Measurements from ENCODE around the gene UBE2D1.
"Not testable (repeated sequence)": the region's sequence is repeated elsewhere in the genome, so short reads cannot be mapped to it uniquely, and the experiment has no call there.

The UBE2D1 gene

DNA sequence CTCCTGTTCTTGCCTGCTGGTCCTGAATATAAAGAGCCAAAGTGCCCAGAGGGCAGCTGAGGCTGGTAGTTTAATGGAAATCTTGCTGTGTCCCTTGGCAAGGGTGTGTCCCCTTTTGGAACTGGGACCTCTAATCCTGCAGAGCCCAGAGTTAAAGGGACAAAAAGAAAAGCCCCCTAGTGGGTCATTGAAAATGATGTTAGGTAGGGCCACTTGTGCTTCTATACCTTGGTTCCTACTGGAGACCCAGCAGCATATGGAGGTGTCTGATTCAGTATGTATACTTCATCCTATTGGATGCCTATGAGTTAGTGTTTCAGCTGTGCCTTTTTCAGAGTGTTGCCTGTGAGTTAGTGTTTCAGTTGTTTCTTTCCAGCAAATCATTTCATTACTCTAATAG is 81.0 kb downstream of the UBE2D1 start:
- no peak overlapping the region for H3K4me3 ChIP-seq (ENCODE audit: low read depth, low read length)

DNA sequence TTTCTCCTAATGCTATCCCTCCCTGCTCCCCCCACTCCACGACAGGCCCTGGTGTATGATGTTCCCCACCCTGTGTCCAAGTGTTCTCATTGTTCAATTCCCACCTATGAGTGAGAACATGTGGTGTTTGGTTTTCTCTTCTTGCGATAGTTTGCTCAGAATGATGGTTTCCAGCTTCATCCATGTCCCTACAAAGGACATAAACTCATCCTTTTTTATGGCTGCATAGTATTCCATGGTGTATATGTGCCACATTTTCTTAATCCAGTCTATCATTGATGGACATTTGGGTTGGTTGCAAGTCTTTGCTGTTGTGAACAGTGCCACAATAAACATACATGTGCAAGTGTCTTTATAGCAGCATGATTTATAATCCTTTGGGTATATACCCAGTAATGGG is 83.1 kb downstream of the UBE2D1 start:
- not testable (repeated sequence) for DNase-seq (ENCODE audit: low read depth); H3K4me3 ChIP-seq (ENCODE audit: low read depth, low read length)

More for the DNA sequence above, 81.0 kb downstream of the UBE2D1 start:
- no peak for DNase-seq (ENCODE audit: low read depth)
